H9 (cell line): ENCODE data around the gene TTC1. TPM values are rescaled to one million over a fixed set of nuclear protein-coding genes. Genes with fewer than 3 reads are reported as not detected.
"Not testable (repeated sequence)": the region's sequence is repeated elsewhere in the genome, so short reads cannot be mapped to it uniquely, and the experiment has no call there.

ENCODE experiments used
- DNase-seq: peaks from one replicate; pipeline ENCODE4 v3.0.0-alpha.2; 2017
- H2AFZ ChIP-seq: one replicate; pipeline ENCODE4 v1.6.1; 2013; ENCODE audit warnings: mild to moderate bottlenecking, low read length, control low read depth, moderate library complexity
- H2AK5ac ChIP-seq: 2 replicates; pipeline ENCODE4 v1.6.1; 2013; ENCODE audit warnings: low read length, control low read depth, mixed read lengths; ENCODE audit not compliant: insufficient read length
- H2BK120ac ChIP-seq: one replicate; pipeline ENCODE4 v1.6.1; 2013; ENCODE audit warnings: low read depth, mild to moderate bottlenecking, low read length, control low read depth, inconsistent platforms; ENCODE audit not compliant: poor library complexity, severe bottlenecking
- H2BK12ac ChIP-seq: 2 replicates; pipeline ENCODE4 v1.6.1; 2013; ENCODE audit warnings: low read length, control low read depth, mixed read lengths, low read depth; ENCODE audit not compliant: insufficient read length
- H2BK15ac ChIP-seq: 2 replicates; pipeline ENCODE4 v1.6.1; 2013; ENCODE audit warnings: low read depth, low read length, control low read depth
- H2BK20ac ChIP-seq: one replicate; pipeline ENCODE4 v1.6.1; 2013; ENCODE audit warnings: low read depth, mild to moderate bottlenecking, low read length, control low read depth, inconsistent platforms; ENCODE audit not compliant: poor library complexity, severe bottlenecking
- H2BK5ac ChIP-seq: 2 replicates; pipeline ENCODE4 v1.6.1; 2013; ENCODE audit warnings: low read length, control low read depth, mixed read lengths; ENCODE audit not compliant: insufficient read length
- H3K14ac ChIP-seq: 2 replicates; pipeline ENCODE4 v1.6.1; 2013; ENCODE audit warnings: low read length, control low read depth; ENCODE audit not compliant: insufficient read depth
- H3K18ac ChIP-seq: 2 replicates; pipeline ENCODE4 v1.6.1; 2013; ENCODE audit warnings: low read depth, mild to moderate bottlenecking, mixed read lengths, low read length, control low read depth; ENCODE audit not compliant: insufficient read length
- H3K23ac ChIP-seq: 2 replicates; pipeline ENCODE4 v1.6.1; 2013; ENCODE audit warnings: low read length, control low read depth, mixed read lengths, low read depth; ENCODE audit not compliant: insufficient read length
- H3K23me2 ChIP-seq: 2 replicates; pipeline ENCODE4 v1.6.1; 2013; ENCODE audit warnings: low read depth, mild to moderate bottlenecking, mixed read lengths, low read length, control low read depth; ENCODE audit not compliant: insufficient read length, poor library complexity, severe bottlenecking
- H3K27ac ChIP-seq: 2 replicates; pipeline ENCODE4 v1.5.1; 2013; ENCODE audit warnings: low read length, control low read depth, mixed read lengths, low read depth; ENCODE audit not compliant: insufficient read length
- H3K27me3 ChIP-seq: 2 replicates; pipeline ENCODE4 v1.6.1; 2013; ENCODE audit warnings: low read length, control low read depth, inconsistent platforms; ENCODE audit not compliant: insufficient read depth
- H3K4ac ChIP-seq: 2 replicates; pipeline ENCODE4 v1.6.1; 2013; ENCODE audit warnings: low read depth, mild to moderate bottlenecking, control low read depth, inconsistent platforms, low read length, moderate library complexity
- H3K4me1 ChIP-seq: 2 replicates; pipeline ENCODE4 v1.6.1; 2013; ENCODE audit warnings: low read length, control low read depth, inconsistent platforms; ENCODE audit not compliant: insufficient read depth
- H3K4me2 ChIP-seq: 2 replicates; pipeline ENCODE4 v1.6.1; 2013; ENCODE audit warnings: low read length, control low read depth, mixed read lengths; ENCODE audit not compliant: insufficient read length, insufficient read depth
- H3K56ac ChIP-seq: 2 replicates; pipeline ENCODE4 v1.6.1; 2013; ENCODE audit warnings: low read depth, mild to moderate bottlenecking, mixed read lengths, low read length, control low read depth; ENCODE audit not compliant: insufficient read length
- H3K79me1 ChIP-seq: 2 replicates; pipeline ENCODE4 v1.6.1; 2013; ENCODE audit warnings: low read depth, mild to moderate bottlenecking, moderate library complexity, low read length, control low read depth, inconsistent platforms; ENCODE audit not compliant: insufficient read depth, poor library complexity, severe bottlenecking
- H3K79me2 ChIP-seq: 2 replicates; pipeline ENCODE4 v1.6.1; 2013; ENCODE audit warnings: low read length, control low read depth, inconsistent platforms; ENCODE audit not compliant: insufficient read depth
- H3K9ac ChIP-seq: 2 replicates; pipeline ENCODE4 v1.6.1; 2013; ENCODE audit warnings: low read length, control low read depth, mixed read lengths; ENCODE audit not compliant: insufficient read length; ENCODE audit errors: extremely low read depth
- H3K9me3 ChIP-seq: one replicate; pipeline ENCODE4 v1.6.1; 2013; ENCODE audit warnings: low read depth, low read length, inconsistent platforms; ENCODE audit not compliant: control insufficient read depth
- H3T11ph ChIP-seq: one replicate; pipeline ENCODE4 v1.6.1; 2013; ENCODE audit warnings: mild to moderate bottlenecking, low read length, control low read depth, inconsistent platforms
- H4K20me1 ChIP-seq: one replicate; pipeline ENCODE4 v1.6.1; 2013; ENCODE audit not compliant: control insufficient read depth, insufficient read length, insufficient read depth
- H4K5ac ChIP-seq: 2 replicates; pipeline ENCODE4 v1.6.1; 2013; ENCODE audit warnings: low read depth, mild to moderate bottlenecking, mixed read lengths, low read length, control low read depth; ENCODE audit not compliant: insufficient read length
- H4K8ac ChIP-seq: replicated peaks from 2 replicates; pipeline ENCODE4 v1.6.1; 2013; ENCODE audit warnings: low read length, control low read depth, mixed read lengths, low read depth; ENCODE audit not compliant: insufficient read length
- H4K91ac ChIP-seq: 2 replicates; pipeline ENCODE4 v1.6.1; 2013; ENCODE audit warnings: low read depth, mild to moderate bottlenecking, moderate library complexity, mixed read lengths, low read length, control low read depth; ENCODE audit not compliant: insufficient read length
- H3K27ac Mint-ChIP-seq, 3 experiments: 2 replicates in 2 of 3; 3 replicates in 1 of 3; pipeline ENCODE4 v1.8.0; 2020 to 2021; ENCODE audit warnings: mixed read lengths in 3 of 3, mild to moderate bottlenecking in 1 of 3, moderate library complexity in 1 of 3
- H3K27me3 Mint-ChIP-seq: 2 replicates; pipeline ENCODE4 v1.8.0; 2021; ENCODE audit warnings: low read depth, mild to moderate bottlenecking, moderate library complexity, mixed read lengths
- H3K36me3 Mint-ChIP-seq, 3 experiments: 2 replicates in 2 of 3; 3 replicates in 1 of 3; pipeline ENCODE4 v1.8.0; 2020 to 2021; ENCODE audit warnings: low read depth in 3 of 3, mixed read lengths in 3 of 3; ENCODE audit not compliant: insufficient read depth in 1 of 3
- H3K4me1 Mint-ChIP-seq, 2 experiments: 2 replicates each; pipeline ENCODE4 v1.8.0; 2020; ENCODE audit warnings: mixed read lengths in 2 of 2
- H3K4me3 Mint-ChIP-seq, 2 experiments: 2 replicates in 1 of 2; 3 replicates in 1 of 2; pipeline ENCODE4 v1.8.0; 2020 to 2021; ENCODE audit warnings: mild to moderate bottlenecking in 2 of 2, mixed read lengths in 2 of 2, moderate library complexity in 1 of 2
- H3K9me3 Mint-ChIP-seq, 2 experiments: 2 replicates in 1 of 2; 3 replicates in 1 of 2; pipeline ENCODE4 v1.8.0; 2020; ENCODE audit warnings: mild to moderate bottlenecking in 2 of 2, mixed read lengths in 2 of 2, moderate library complexity in 1 of 2
- CTCF ChIP-seq: fragments of 200-600 bp; sonication (generic); conservative IDR thresholded peaks from 3 replicates; pipeline ENCODE4 v1.8.0; 2021; ENCODE audit warnings: antibody characterized with exemption, mild to moderate bottlenecking
- WGBS: extraction: QIAGEN DNeasy Blood & Tissue Kit; methylation state at CpG from one replicate; pipeline ENCODE4 v1.1.7; 2013; ENCODE audit warnings: missing lambda C conversion rate, low lambda C conversion rate, mixed read lengths; ENCODE audit not compliant: insufficient read length; ENCODE audit errors: extremely low coverage; 5-methylcytosine and 5-hydroxymethylcytosine counted together
- total RNA-seq: library from RNA; stranded (reverse); gene quantifications from 2 replicates; pipeline ENCODE4 v1.2.1, GENCODE V29; 2021

The TTC1 gene
- total RNA-seq, 1 experiment from 2014 or later, result 62.6 TPM

DNA sequence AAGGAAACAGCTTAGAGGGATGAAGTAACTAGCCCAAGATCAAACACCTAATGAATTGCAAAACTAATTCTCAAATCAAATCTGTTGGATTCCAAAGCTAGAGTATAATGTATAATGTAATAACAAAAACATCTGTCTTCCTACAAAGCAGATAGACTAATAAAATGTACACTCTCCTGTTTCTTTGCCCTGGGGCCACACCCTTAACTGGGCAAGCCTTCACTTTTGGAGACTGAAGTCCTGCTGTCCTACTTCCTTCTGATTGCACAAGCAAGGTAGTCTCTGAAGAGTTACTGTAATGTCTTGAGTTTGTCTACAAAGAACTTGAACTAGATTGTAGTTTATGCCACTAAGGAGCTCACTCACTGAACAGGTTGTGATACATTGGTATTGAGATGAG is 2.5 kb downstream of the TTC1 start:
- Mint-ChIP-seq H3K27ac (no peak overlapping the region), H3K27me3 (no peaks in the 10 kb centered on the region; the same call in 1 of the 2 replicates), H3K9me3 (no peaks in the 10 kb centered on the region; a peak in 1 of 5 replicates), H3K4me1 (peaks cover 11 to 16% of the 10 kb centered on the region in 2 experiments), H3K4me3 (no peak overlapping the region), H3K36me3 (peaks cover 20 to 42% (median 38%) of the 10 kb centered on the region in 3 experiments; a peak in 6 of 7 replicates)
- peaks cover 14% of the 10 kb centered on the region for H3K79me1 ChIP-seq
- no peak overlapping the region for H2AK5ac ChIP-seq
- H3K4me2 ChIP-seq, result no peak overlapping the region
- peaks cover 16% of the 10 kb centered on the region; the same call in 1 of the 2 replicates for H3K79me2 ChIP-seq
- no peak overlapping the region for H3K4ac ChIP-seq
- no peak overlapping the region for H3K23ac ChIP-seq
- H3K14ac ChIP-seq, result no peak overlapping the region
- peaks cover 9% of the 10 kb centered on the region for H3K23me2 ChIP-seq
- H2BK20ac ChIP-seq, result no peak overlapping the region
- H4K5ac ChIP-seq, result no peak overlapping the region
- H3K27me3 ChIP-seq, result no peaks in the 10 kb centered on the region
- no peak overlapping the region for H2BK5ac ChIP-seq
- no peak overlapping the region for H3K27ac ChIP-seq
- no peaks in the 10 kb centered on the region for H4K20me1 ChIP-seq
- H3T11ph ChIP-seq, result no peak overlapping the region
- no peaks in the 10 kb centered on the region; the same call in 1 of the 2 replicates for H3K4me1 ChIP-seq
- H3K56ac ChIP-seq, result no peak overlapping the region
- H2AFZ ChIP-seq, result no peak overlapping the region
- no peak overlapping the region for H4K91ac ChIP-seq
- no peak overlapping the region for H3K9ac ChIP-seq
- no peak overlapping the region for H4K8ac ChIP-seq
- no peak overlapping the region for H2BK15ac ChIP-seq
- no peak overlapping the region for H2BK120ac ChIP-seq
- H3K9me3 ChIP-seq, result no peaks in the 10 kb centered on the region
- no peak overlapping the region for H2BK12ac ChIP-seq
- TF ChIP-seq CTCF, result no peak
- no peak for DNase-seq
- no peak overlapping the region for H3K18ac ChIP-seq

DNA sequence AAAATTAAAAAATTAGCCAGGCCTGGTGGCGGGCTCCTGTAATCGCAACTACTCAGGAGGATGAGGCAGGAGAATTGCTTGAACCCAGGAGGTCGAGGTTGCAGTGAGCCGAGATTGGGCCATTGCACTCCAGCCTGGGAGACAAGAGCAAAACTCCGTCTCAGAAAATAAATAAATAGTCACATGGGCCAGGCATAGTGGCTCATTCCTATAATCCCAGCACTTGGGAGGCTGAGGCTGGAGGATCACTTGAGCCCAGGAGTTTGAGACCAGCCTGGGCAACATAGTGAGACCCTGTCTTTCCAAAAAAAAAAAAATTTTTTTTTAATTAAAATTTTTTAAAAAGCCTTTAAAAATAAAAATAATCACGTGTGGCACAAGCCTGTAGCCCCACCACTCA is 5.3 kb downstream of the TTC1 start:
- not testable (repeated sequence) for H2AFZ ChIP-seq, H2BK12ac ChIP-seq, H3K23ac ChIP-seq, H3T11ph ChIP-seq, H2BK20ac ChIP-seq, H3K4me1 ChIP-seq, H3K9me3 Mint-ChIP-seq, H3K27me3 ChIP-seq, H3K9ac ChIP-seq, H2BK15ac ChIP-seq, H3K23me2 ChIP-seq, DNase-seq, H4K20me1 ChIP-seq, H3K18ac ChIP-seq, H4K5ac ChIP-seq, H3K4ac ChIP-seq, H3K27ac Mint-ChIP-seq, H3K27ac ChIP-seq, H3K4me3 Mint-ChIP-seq, H3K56ac ChIP-seq, H3K4me2 ChIP-seq, H3K9me3 ChIP-seq, H3K27me3 Mint-ChIP-seq, H2BK5ac ChIP-seq, H2BK120ac ChIP-seq, H4K91ac ChIP-seq, H4K8ac ChIP-seq, H2AK5ac ChIP-seq, H3K14ac ChIP-seq
- WGBS, result no CpG with 5 or more reads among the region's 6 CpGs
- Mint-ChIP-seq H3K4me1 (peaks cover 12 to 17% of the 10 kb centered on the region in 2 experiments), H3K36me3 (peaks cover 21 to 48% (median 47%) of the 10 kb centered on the region in 3 experiments; a peak in 6 of 7 replicates)
- Histone ChIP-seq H3K79me1 (peaks cover 14% of the 10 kb centered on the region), H3K79me2 (peaks cover 16% of the 10 kb centered on the region; the same call in 1 of the 2 replicates)
